GM18505 (cell line): ENCODE results near the gene DISC1.

Experiments used
- ATAC-seq: cut with Tn5 transposase; IDR thresholded peaks from one replicate; pipeline ENCODE4 v1.9.1; 2021; ENCODE audit not compliant: unreplicated experiment
- POLR2A ChIP-seq: IDR thresholded peaks from 4 replicates; pipeline ENCODE4 v1.6.1; 2011; ENCODE audit warnings: borderline replicate concordance; ENCODE audit not compliant: insufficient read depth, insufficient read length; ENCODE audit errors: extremely low read depth

DISC1 gene

DNA sequence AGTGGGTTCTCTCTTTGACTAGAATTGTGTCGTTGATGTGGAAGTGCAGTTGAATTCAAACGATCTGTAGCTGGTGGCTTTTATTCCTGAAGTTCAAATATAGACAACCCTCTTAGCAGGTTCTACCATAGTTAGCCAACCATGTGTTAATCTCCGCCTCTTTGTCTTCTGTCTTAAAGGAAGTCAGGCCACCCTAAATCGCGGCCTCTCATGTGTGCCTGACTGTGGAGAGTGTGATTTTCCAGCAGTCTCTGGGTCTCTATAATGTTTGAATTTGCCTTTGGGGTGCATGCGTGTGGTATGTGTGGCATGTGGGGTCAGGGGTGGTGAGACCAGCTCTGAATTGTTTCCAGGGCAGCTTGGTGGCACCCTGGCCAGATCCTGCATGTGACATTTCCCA is 244.9 kb downstream of the DISC1 start:
- TF ChIP-seq POLR2A, result no peak
- ATAC-seq, result no peak

DNA sequence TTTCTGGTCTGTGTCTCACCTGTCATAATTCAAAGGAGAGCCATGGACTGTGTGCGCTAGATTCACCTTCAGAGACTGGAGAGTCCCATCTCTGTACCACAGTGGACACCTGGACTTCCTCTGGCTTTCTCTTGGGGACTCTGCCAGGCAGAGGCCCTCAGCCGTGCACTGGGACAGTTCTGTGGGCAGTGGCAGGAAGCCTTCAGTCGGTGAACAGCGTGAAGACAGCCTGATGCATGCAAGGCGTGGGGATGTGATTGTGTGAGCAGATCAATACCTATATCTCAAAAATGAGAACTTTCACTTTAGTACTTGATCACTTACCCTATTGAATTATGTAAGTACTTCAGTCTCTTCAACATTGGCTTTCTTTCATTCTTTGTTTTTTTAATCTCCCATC is 245.3 kb downstream of the DISC1 start:
- no peak for TF ChIP-seq POLR2A
- no peak for ATAC-seq

DNA sequence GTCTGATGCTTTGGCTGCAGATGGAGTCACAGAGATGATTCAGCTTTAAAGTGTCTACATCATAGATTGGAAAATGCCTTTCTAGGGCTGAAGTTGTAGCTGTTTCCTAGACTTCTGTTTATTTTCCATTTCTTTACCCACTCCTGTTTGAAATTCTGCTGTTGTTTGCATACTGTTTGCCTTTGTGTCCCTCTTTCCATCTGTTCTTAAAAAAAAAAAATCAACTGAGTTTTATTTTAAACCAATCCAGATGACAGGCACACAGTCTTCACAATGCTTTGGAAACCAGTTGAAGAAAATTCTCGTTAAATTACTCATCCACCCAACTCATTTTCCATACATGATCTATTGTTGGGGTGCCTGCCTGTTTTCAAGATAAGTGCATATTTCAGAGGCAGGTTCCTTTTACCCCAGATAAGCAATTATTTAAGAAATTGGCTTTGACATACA is 245.9 kb downstream of the DISC1 start:
- TF ChIP-seq POLR2A, result no peak
- no peak for ATAC-seq

DNA sequence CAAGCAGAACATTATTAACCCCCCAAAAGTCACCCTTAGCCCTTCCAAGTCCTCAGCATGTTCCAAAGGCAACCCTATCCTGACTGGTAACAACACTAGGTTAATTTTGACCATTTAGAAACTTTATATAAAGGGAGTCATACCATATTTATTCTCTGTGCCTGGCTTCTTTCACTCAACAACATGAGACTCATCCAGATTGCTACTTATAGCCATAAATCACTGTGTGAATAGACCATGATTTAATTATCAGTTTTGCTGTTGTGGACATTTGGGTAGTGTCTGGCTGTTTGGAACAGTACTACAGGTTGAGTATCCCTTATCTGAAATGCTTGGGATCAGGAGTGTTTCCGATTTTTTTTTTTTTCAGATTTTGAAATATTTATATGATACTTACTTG is 252.1 kb downstream of the DISC1 start:
- no peak for TF ChIP-seq POLR2A
- ATAC-seq, result no peak

DNA sequence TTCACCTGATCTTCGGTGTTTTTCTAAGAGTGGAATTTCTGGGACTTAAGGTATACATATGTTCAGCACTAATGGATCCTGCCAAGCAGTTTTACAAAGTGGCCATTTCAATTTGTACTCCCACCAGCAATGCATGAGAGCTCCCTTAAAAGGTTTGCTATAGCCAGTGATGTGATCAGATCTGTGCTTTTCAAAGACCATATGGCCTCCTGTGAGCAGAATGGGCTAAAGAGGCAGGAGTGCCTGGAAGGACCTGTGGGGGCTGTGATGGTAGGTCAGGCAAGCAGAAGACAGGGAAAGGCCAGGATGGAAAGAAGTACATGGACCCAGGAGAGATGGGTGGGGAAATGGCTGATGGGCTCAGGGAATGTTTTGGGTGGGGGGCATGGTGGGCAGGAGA is 252.7 kb downstream of the DISC1 start:
- ATAC-seq, result no peak
- TF ChIP-seq POLR2A, result no peak

DNA sequence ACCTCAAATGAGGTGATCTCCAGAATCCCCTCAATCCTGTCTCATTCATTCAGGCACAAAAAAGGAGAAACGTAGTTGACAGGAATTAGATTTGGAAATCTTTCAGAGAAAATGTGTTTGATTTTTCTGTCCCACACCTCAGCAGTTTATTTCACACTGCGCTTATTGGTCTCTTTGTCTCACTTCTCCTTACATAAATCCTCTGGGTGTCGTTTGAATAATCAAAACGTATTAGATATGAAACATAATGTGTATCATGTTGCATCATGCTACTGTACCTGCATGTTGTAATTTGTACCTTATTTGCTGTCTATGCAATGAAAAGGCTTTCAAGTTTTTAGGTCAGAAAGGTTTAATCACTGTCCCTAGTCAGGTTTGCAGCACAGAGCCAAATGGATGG is 255.7 kb downstream of the DISC1 start:
- no peak for ATAC-seq
- TF ChIP-seq POLR2A, result no peak

DNA sequence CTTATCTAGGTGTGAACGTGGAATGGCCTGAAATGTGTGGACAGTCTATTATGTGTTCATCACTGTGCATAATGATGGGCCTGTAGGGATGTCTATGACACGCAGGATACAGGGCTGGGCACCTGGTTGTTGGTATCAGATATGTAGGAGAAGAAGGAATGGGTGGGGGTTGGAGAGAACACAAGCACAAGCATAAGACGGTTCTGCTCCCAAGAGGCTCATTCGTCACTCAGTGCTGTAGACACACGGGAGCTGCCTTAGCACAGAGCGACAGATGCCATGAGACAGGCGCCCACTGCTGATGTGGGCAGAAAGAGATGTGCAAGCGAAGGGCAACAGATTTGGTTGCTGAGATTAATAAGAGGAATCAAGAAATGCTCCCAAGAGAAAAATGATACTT is 256.2 kb downstream of the DISC1 start:
- no peak for ATAC-seq
- TF ChIP-seq POLR2A, result no peak

DNA sequence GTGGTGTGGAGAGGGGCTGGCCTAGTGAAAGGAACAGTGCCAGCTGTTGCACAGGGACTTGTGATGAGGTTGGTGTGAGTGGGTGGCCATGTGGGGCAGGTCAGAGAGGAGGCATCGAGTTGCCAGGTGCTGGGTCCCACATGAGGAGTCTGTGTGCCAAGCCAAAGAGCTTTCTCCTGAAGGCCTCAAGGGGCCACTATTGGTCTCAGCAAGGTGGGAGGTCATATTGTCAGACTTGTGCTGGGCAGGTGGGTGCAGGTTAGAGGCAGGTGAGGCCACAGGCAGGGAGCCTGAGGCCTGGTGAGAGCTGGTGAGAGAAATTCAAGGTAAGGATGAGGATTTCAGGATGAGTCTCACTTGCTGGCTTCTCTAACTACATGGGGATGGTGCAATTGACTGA is 256.8 kb downstream of the DISC1 start:
- no peak for ATAC-seq
- no peak for TF ChIP-seq POLR2A

DNA sequence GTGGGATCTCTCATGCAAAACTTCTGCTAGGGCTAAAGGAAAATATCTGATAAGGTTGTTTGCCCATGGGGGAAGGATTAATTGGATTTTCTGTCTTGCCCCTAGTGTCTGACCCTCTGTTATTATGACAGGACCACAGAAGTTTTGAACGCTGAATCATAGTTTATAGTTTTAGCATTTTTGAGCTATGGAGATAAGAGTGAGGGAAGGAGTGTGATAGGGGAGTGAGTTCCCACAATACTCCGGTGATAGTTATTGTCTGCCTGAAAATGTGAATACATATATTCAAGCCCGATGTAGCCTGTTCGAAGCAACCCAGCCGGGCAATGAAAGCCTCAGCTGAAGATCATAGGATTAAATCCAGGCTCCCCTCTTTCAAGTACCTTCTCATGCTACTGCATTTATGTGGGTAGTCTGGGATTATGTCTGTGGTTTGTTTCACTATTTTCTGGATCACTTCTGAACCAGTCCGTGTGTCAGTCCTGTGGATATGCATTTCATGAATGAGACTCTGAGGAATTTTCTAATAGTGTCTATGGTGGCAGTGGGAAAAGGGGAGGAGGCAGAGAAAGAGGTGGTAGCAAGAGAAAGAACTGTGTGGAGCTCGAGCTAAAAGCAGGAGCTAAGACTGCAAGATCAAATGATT is 258.7 kb downstream of the DISC1 start:
- TF ChIP-seq POLR2A, result no peak
- ATAC-seq, result no peak

DNA sequence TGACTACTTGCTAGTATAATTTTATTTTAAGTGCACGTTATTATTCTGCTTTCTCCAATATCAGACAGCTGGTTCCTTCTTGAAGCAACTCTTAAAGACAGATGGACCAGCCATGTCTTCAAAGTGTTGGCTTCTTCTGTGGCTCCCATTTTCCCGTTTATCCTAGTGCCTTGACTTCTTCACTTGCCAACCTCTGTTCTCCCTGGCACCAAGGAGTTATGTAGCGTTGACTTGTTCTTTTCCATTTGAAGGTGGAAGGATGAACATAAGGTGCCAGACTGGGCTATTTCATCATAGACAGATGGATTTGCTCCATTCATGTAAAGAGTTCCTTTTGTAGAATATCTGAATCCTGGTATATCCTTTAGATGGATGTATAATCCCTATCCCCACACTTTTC is 260.6 kb downstream of the DISC1 start:
- no peak for ATAC-seq
- no peak for TF ChIP-seq POLR2A

DNA sequence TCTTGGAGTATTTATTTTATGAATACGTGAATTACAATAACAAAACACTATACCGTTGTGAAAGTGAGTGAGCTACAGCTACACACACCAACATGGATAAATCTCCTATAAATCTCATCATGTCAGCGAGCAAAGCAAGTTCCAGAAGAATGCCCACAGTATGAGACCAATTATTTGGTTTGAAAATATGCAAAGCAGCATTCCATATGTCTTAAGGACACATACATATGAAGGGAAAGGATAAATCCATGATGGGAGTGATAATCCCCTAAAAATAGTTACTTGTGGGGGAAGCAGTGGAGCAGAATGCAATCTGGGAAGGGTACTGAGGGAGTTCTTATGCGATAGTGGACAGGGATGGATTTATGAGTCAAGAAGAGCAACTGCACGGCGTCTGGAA is 261.3 kb downstream of the DISC1 start:
- no peak for TF ChIP-seq POLR2A
- ATAC-seq, result no peak

DNA sequence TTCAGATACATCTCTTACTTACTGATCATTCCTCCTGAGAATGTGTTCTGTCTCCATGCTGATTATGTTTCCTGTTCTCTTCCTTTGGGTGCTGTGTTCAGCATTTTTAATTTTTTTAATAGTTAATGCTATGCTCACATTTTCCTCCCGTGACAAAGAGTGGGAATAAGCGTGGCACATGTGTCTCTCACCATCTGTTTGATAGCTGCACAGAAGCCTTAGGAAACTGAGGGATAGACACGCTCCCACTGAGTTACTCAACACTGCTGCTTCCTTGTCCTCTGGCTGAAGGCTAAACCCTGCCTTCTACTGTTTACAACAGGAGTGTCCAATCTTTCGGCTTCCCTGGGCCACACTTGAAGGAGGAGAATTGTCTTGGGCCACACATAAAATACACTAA is 264.2 kb downstream of the DISC1 start:
- no peak for ATAC-seq
- no peak for TF ChIP-seq POLR2A

DNA sequence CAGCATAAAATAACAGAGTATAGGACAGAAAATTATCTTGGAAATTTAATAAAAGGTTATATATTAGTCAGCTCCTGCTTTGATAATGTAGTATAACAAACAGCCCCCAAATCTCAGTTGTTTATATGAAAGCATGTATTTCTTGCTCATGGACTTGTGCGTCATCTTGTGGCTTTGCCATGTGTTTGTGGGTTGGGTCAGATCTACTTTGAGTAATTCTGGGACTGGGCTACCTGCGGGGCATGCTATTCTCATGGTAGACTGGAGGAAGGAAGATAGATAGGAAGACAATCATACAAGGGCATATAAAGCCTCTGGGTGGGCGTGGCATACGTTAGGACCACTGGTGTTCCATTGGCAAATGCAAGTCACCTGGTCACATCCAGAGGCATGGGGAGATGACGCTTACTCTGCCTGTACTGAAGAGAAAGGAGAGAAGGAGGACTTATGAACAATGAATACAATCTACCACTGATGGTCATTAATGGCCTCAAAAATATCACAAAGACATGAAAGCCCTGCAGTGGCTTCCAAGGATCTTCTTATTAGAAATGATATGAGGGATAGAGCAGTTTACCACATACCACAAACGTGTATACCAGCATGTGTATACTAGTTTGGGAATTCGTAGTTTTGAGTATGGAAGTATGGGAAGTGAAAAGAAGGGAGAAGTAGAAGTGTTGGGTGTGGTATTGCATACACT is 267.0 kb downstream of the DISC1 start:
- ATAC-seq, result no peak
- TF ChIP-seq POLR2A, result no peak

DNA sequence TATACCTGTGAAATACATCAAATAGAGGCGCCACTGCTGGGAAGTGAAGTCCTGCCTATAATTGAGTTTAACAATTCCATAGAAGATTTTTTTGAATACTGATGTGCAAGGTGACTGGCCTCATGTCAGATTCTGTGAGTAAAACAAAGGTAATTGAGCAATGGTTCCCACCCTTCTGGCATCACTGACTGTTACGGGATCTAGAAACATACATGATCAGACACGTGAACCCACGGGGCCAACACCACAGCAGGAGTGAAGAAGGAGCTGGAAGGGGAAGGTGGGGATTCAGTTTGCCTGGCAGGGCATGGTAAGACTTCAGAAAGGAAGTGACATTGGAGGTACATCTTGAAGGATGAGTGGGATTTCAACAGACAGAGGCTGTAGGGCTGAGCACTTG is 270.2 kb downstream of the DISC1 start:
- ATAC-seq, result no peak
- no peak for TF ChIP-seq POLR2A

DNA sequence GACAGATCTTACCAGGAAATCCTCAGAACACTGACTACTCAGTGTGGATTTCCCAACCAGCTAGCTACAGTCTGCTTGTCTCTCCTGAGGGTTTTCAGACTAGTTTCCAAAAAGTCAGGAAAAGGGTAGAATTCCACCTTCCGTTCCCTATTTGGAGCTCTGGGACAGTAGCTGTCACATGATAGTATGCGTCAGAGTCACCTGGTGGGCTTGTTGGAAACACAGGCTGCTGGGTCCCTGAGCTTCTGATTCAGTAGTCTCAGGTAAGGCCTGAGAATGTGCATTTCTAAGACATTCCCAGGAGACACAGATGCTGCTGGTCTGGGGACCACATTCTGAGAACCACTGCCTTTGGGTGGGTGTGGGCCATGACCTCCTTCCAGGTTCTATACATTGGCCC is 272.5 kb downstream of the DISC1 start:
- ATAC-seq, result no peak
- TF ChIP-seq POLR2A, result no peak

DNA sequence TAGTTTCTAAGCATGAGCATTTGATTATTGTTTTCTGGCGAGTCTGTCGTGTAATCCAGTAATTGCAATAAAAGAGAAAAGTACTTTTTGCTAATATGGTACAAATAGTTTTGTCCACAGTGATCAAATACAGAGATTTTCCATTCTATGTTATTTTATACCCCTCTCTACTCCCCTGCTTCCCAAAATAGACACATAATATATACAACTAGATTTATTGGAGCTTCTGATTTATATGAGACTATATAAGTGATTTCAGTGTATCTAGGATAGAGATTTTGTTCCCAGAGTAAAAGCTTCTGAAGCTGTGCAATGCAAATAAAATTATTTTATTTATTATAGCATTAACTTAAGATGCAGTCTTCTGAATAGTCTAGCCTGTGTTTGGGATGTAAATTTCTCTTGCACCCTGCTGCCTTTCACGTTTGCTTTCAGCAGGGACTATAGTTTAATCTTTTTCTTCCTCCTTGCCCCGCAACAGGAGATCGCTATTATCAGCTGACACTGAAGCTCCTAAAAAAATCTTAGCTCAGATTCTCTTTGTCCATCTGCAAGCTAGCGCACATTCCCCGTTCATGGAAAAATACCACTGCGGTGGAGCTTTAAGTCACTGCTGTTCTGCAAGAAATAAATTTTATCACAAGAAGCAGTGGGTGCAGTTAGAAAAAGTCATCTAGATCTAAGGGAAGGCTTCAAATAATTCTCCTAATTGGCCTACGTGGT is 273.3 kb downstream of the DISC1 start:
- no peak for ATAC-seq
- TF ChIP-seq POLR2A, result no peak
